Mesenchymal stem cell (in vitro differentiated cells and primary cell): ENCODE measurements around the gene ROR2.

Experiments
- DNase-seq: peaks from one replicate; pipeline ENCODE4 v3.0.0-alpha.2; 2013
- H2AFZ ChIP-seq: one replicate; pipeline ENCODE4 v1.6.1; 2013; ENCODE audit warnings: low read depth, mild to moderate bottlenecking, control low read depth, inconsistent platforms, low read length, moderate library complexity
- H2AK5ac ChIP-seq: 2 replicates; pipeline ENCODE4 v1.6.1; 2013; ENCODE audit warnings: low read length, moderate library complexity, mild to moderate bottlenecking, inconsistent platforms; ENCODE audit not compliant: severe bottlenecking
- H2BK120ac ChIP-seq: one replicate; pipeline ENCODE4 v1.6.1; 2013; ENCODE audit warnings: low read depth, mild to moderate bottlenecking, inconsistent platforms, low read length, moderate library complexity
- H2BK12ac ChIP-seq, 2 experiments: one replicate each; pipeline ENCODE4 v1.6.1; 2013; ENCODE audit warnings: inconsistent platforms in 2 of 2, low read length in 2 of 2, mild to moderate bottlenecking in 2 of 2, moderate library complexity in 2 of 2, control low read depth in 1 of 2
- H2BK15ac ChIP-seq: one replicate; pipeline ENCODE4 v1.6.1; 2013; ENCODE audit warnings: mild to moderate bottlenecking, low read depth, inconsistent platforms; ENCODE audit not compliant: poor library complexity, severe bottlenecking
- H2BK5ac ChIP-seq: 2 replicates; pipeline ENCODE4 v1.6.1; 2013; ENCODE audit warnings: low read depth, mild to moderate bottlenecking, low read length, control low read depth, inconsistent platforms; ENCODE audit not compliant: poor library complexity, severe bottlenecking
- H3K14ac ChIP-seq, 2 experiments: one replicate each; pipeline ENCODE4 v1.6.1; 2013; ENCODE audit warnings: inconsistent platforms in 2 of 2, low read length in 2 of 2, control low read depth in 1 of 2, mild to moderate bottlenecking in 1 of 2, moderate library complexity in 1 of 2
- H3K18ac ChIP-seq, 2 experiments: one replicate each; pipeline ENCODE4 v1.6.1; 2013; ENCODE audit warnings: inconsistent platforms in 2 of 2, low read length in 2 of 2, control low read depth in 1 of 2, low read depth in 1 of 2, mild to moderate bottlenecking in 1 of 2
- H3K23ac ChIP-seq, 2 experiments: one replicate each; pipeline ENCODE4 v1.6.1; 2013; ENCODE audit warnings: inconsistent platforms in 2 of 2, low read length in 2 of 2, mild to moderate bottlenecking in 2 of 2, moderate library complexity in 2 of 2, control low read depth in 1 of 2
- H3K27ac ChIP-seq: 2 replicates; pipeline ENCODE4 v1.5.1; 2013; ENCODE audit warnings: mild to moderate bottlenecking, moderate library complexity, low read length, control low read depth, inconsistent platforms; ENCODE audit not compliant: poor library complexity, severe bottlenecking
- H3K27me3 ChIP-seq, 2 experiments: 2 replicates each; pipeline versions ENCODE4 v1.6.1 to v1.7.0; 2013; ENCODE audit warnings: low read length in 2 of 2, mild to moderate bottlenecking in 2 of 2, moderate library complexity in 2 of 2, control low read depth in 1 of 2, inconsistent platforms in 1 of 2; ENCODE audit not compliant: control insufficient read depth in 1 of 2, insufficient read depth in 1 of 2
- H3K36me3 ChIP-seq, 2 experiments: 2 replicates each; pipeline versions ENCODE4 v1.6.1 to v1.7.0; 2013; ENCODE audit warnings: low read length in 2 of 2, control low read depth in 1 of 2, inconsistent platforms in 1 of 2, low read depth in 1 of 2, mild to moderate bottlenecking in 1 of 2; ENCODE audit not compliant: insufficient read depth in 2 of 2, control insufficient read depth in 1 of 2
- H3K4ac ChIP-seq, 2 experiments: one replicate each; pipeline ENCODE4 v1.6.1; 2013; ENCODE audit warnings: inconsistent platforms in 2 of 2, low read length in 2 of 2, mild to moderate bottlenecking in 2 of 2, moderate library complexity in 2 of 2, control low read depth in 1 of 2, low read depth in 1 of 2
- H3K4me1 ChIP-seq: 2 replicates; pipeline ENCODE4 v1.6.1; 2013; ENCODE audit warnings: low read depth, low read length, control low read depth; ENCODE audit not compliant: control insufficient read depth, insufficient read depth
- H3K4me2 ChIP-seq: 2 replicates; pipeline ENCODE4 v1.6.1; 2013; ENCODE audit warnings: low read length, mild to moderate bottlenecking, inconsistent platforms; ENCODE audit not compliant: poor library complexity, severe bottlenecking
- H3K4me3 ChIP-seq, 2 experiments: 2 replicates each; pipeline versions ENCODE4 v1.5.1 to v1.7.0; 2013; ENCODE audit warnings: low read length in 2 of 2, mild to moderate bottlenecking in 2 of 2, control low read depth in 1 of 2, low read depth in 1 of 2; ENCODE audit not compliant: insufficient read depth in 1 of 2
- H3K79me1 ChIP-seq: replicated peaks from 2 replicates; pipeline ENCODE4 v1.6.1; 2013; ENCODE audit warnings: mild to moderate bottlenecking, control low read depth, low read length, inconsistent platforms; ENCODE audit not compliant: poor library complexity, severe bottlenecking
- H3K9ac ChIP-seq: 2 replicates; pipeline ENCODE4 v1.7.0; 2013; ENCODE audit warnings: mild to moderate bottlenecking, low read length, moderate library complexity
- H3K9me3 ChIP-seq: 2 replicates; pipeline ENCODE4 v1.7.0; 2013; ENCODE audit warnings: mild to moderate bottlenecking, low read length; ENCODE audit not compliant: control insufficient read depth
- H4K8ac ChIP-seq: one replicate; pipeline ENCODE4 v1.6.1; 2013; ENCODE audit warnings: inconsistent platforms, mild to moderate bottlenecking, low read length, moderate library complexity
- H4K91ac ChIP-seq: one replicate; pipeline ENCODE4 v1.6.1; 2013; ENCODE audit warnings: mild to moderate bottlenecking, low read length, inconsistent platforms
- WGBS: methylation state at CpG from one replicate; pipeline ENCODE4 v1.1.7; 2013; ENCODE audit warnings: mixed read lengths; 5-methylcytosine and 5-hydroxymethylcytosine counted together

The ROR2 gene

GRCh38 chr9:91764661-91765060, 185.4 kb downstream of the ROR2 start:
- H3K27ac ChIP-seq, result no peak overlapping the region
- WGBS, result 79% methylated on average over 2 of the region's 2 CpGs

GRCh38 chr9:91761362-91761761, 188.7 kb downstream of the ROR2 start:
- H3K4me3 ChIP-seq, result no peak overlapping the region
- no peaks in the 10 kb centered on the region for H3K9me3 ChIP-seq
- H3K27me3 ChIP-seq, result no peaks in the 10 kb centered on the region
- H2AFZ ChIP-seq, result no peak overlapping the region
- no peak overlapping the region for H2AK5ac ChIP-seq
- H3K9ac ChIP-seq, result no peak overlapping the region
- H3K36me3 ChIP-seq, result peaks cover 0 to 6% of the 10 kb centered on the region in 2 experiments
- H3K4ac ChIP-seq, result no peak overlapping the region
- DNase-seq, result no peak
- H3K14ac ChIP-seq, result no peak overlapping the region
- no peak overlapping the region for H3K18ac ChIP-seq
- H2BK15ac ChIP-seq, result no peak overlapping the region
- 86% methylated on average over 2 of the region's 4 CpGs for WGBS
- H3K23ac ChIP-seq, result no peak overlapping the region
- H3K4me1 ChIP-seq, result peaks cover 6% of the 10 kb centered on the region
- no peak overlapping the region for H4K8ac ChIP-seq
- no peak overlapping the region for H3K27ac ChIP-seq
- H3K79me1 ChIP-seq, result peaks cover 33% of the 10 kb centered on the region
- no peak overlapping the region for H2BK12ac ChIP-seq
- H2BK120ac ChIP-seq, result no peak overlapping the region
- no peak overlapping the region for H3K4me2 ChIP-seq
- H2BK5ac ChIP-seq, result no peak overlapping the region
- no peak overlapping the region for H4K91ac ChIP-seq

More at GRCh38 chr9:91764661-91765060, 185.4 kb downstream of the ROR2 start:
- Histone ChIP-seq H3K9ac (no peak overlapping the region), H4K8ac (no peak overlapping the region), H3K9me3 (no peaks in the 10 kb centered on the region), H3K4me1 (no peaks in the 10 kb centered on the region), H2BK12ac (no peak overlapping the region), H3K14ac (no peak overlapping the region), H3K36me3 (peaks cover 0 to 2% of the 10 kb centered on the region in 2 experiments), H3K79me1 (peaks cover 40% of the 10 kb centered on the region), H2AK5ac (no peak overlapping the region), H3K4me3 (no peak overlapping the region), H3K4ac (no peak overlapping the region), H3K27me3 (no peaks in the 10 kb centered on the region), H2BK5ac (no peak overlapping the region), H3K4me2 (no peak overlapping the region), H2AFZ (no peak overlapping the region), H4K91ac (no peak overlapping the region), H3K18ac (no peak overlapping the region), H2BK120ac (no peak overlapping the region), H3K23ac (no peak overlapping the region), H2BK15ac (no peak overlapping the region)
- no peak for DNase-seq

- Histone ChIP-seq H4K8ac (no peak overlapping the region), H2AFZ (no peak overlapping the region), H3K4me2 (no peak overlapping the region), H3K36me3 (peaks cover 0 to 10% of the 10 kb centered on the region in 2 experiments), H4K91ac (no peak overlapping the region), H3K27ac (no peak overlapping the region), H2BK120ac (no peak overlapping the region), H2BK15ac (no peak overlapping the region), H2BK12ac (no peak overlapping the region), H2BK5ac (no peak overlapping the region), H3K27me3 (no peaks in the 10 kb centered on the region), H3K9me3 (no peaks in the 10 kb centered on the region), H3K4ac (no peak overlapping the region), H3K79me1 (peaks cover 28% of the 10 kb centered on the region), H3K18ac (no peak overlapping the region), H3K23ac (no peak overlapping the region), H3K4me3 (no peak overlapping the region), H2AK5ac (no peak overlapping the region), H3K9ac (no peak overlapping the region), H3K14ac (no peak overlapping the region), H3K4me1 (peaks cover 6% of the 10 kb centered on the region)
- 89% methylated on average over 1 of the region's 1 CpG for WGBS
- no peak for DNase-seq
These were observed 189.1 kb downstream of the ROR2 start for GRCh38 chr9:91760906-91761305.

DNA sequence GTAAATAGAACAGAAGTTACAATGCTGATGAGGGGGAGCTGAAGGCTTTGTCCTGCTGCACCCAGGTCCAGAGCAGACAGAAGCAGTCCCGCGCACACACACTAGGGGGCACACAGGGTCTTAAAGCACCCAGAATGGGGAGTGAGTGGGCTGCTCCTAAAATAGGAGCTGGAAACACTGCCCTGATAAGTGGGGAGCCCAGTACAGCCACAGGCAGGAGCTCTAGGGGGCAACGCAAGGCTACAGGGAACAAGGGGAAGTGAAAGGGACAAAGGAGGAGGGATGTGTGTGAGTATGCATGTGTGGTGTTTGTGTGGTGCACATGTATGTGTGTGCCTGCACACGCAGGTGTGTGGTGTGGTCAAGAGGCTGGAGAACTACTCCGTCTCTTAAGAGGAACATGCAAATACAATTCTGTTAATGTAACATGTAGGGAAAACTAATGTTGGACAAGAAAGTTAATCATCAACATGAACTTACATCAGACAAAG, 191.5 kb downstream of the ROR2 start:
- no peak overlapping the region for H4K8ac ChIP-seq
- no peak overlapping the region for H3K14ac ChIP-seq
- WGBS, result 31% methylated on average over 4 of the region's 5 CpGs

More for the DNA sequence above, 191.5 kb downstream of the ROR2 start:
- peaks cover 5 to 20% of the 10 kb centered on the region in 2 experiments for H3K36me3 ChIP-seq
- no peak overlapping the region for H2BK5ac ChIP-seq
- H3K27me3 ChIP-seq, result no peaks in the 10 kb centered on the region
- no peaks in the 10 kb centered on the region for H3K9me3 ChIP-seq
- no peak overlapping the region for H2BK15ac ChIP-seq
- no peak overlapping the region for H2BK120ac ChIP-seq
- H4K91ac ChIP-seq, result no peak overlapping the region
- peaks cover 6% of the 10 kb centered on the region for H3K4me1 ChIP-seq
- no peak overlapping the region for H3K23ac ChIP-seq
- H3K18ac ChIP-seq, result peak overlapping the region in 1 of 2 experiments; percentile 11
- H3K4ac ChIP-seq, result no peak overlapping the region
- H3K27ac ChIP-seq, result peak overlapping the region; percentile 15
- H3K4me2 ChIP-seq, result peak overlapping the region; percentile 24
- H3K4me3 ChIP-seq, result no peak overlapping the region
- peak; percentile 70 for DNase-seq
- H3K79me1 ChIP-seq, result peaks cover 24% of the 10 kb centered on the region
- H2AFZ ChIP-seq, result no peak overlapping the region
- H2AK5ac ChIP-seq, result no peak overlapping the region
- H3K9ac ChIP-seq, result no peak overlapping the region
- H2BK12ac ChIP-seq, result no peak overlapping the region
